KBM-7 (cell line): ENCODE data around the gene MYO1E.
"Not testable (repeated sequence)": the region's sequence is repeated elsewhere in the genome, so short reads cannot be mapped to it uniquely, and the experiment has no call there.

Source experiments
- DNase-seq: peaks from one replicate; pipeline ENCODE4 v3.0.0-alpha.2; 2015
- in situ Hi-C: fragments of 300-500 bp; cut with MboI; formaldehyde crosslinking; loops from 2 replicates; pipeline ENCODE4 v1.14.3; 2020; ENCODE audit warnings: low sequenced_read_pairs, low pct_unique_long_range_greater_than_20kb, mixed read lengths

MYO1E gene

GRCh38 chr15:59392299-59392698 lies 19.6 kb upstream of the MYO1E start:
- no peak for DNase-seq
- in situ Hi-C loops, result no loop called here

- DNase-seq, result no peak
- in situ Hi-C loops, result no loop called here
Measured at GRCh38 chr15:59388670-59389069, 16.0 kb upstream of the MYO1E start.

GRCh38 chr15:59387196-59387878 lies 14.7 kb upstream of the MYO1E start:
- not testable (repeated sequence) for DNase-seq

GRCh38 chr15:59385171-59385570 lies 12.5 kb upstream of the MYO1E start:
- DNase-seq, result no peak
- in situ Hi-C loops, result no loop called here

More at GRCh38 chr15:59387196-59387878, 14.7 kb upstream of the MYO1E start:
- in situ Hi-C loops, result not testable (repeated sequence)

- in situ Hi-C loops, result no loop called here
- no peak for DNase-seq
Measured at GRCh38 chr15:59384507-59384906, 11.8 kb upstream of the MYO1E start.

GRCh38 chr15:59380902-59381610 lies 8.4 kb upstream of the MYO1E start:
- no peak for DNase-seq
- in situ Hi-C loops, result no loop called here

GRCh38 chr15:59379531-59379930 lies 6.9 kb upstream of the MYO1E start:
- in situ Hi-C loops, result no loop called here
- DNase-seq, result no peak

- in situ Hi-C loops, result no loop called here
- no peak for DNase-seq
Measured at GRCh38 chr15:59378855-59379254, 6.2 kb upstream of the MYO1E start.

- no peak for DNase-seq
- in situ Hi-C loops, result no loop called here
Measured at GRCh38 chr15:59377924-59378323, 5.3 kb upstream of the MYO1E start.

GRCh38 chr15:59376733-59377132 lies 4.1 kb upstream of the MYO1E start:
- in situ Hi-C loops, result no loop called here
- DNase-seq, result no peak

GRCh38 chr15:59373215-59373614 lies 544 bp upstream of the MYO1E start:
- no peak for DNase-seq
- in situ Hi-C loops, result no loop called here

GRCh38 chr15:59371458-59372351 lies 966 bp downstream of the MYO1E start:
- in situ Hi-C loops, result no loop called here
- no peak for DNase-seq

- DNase-seq, result no peak
- in situ Hi-C loops, result no loop called here
Measured at GRCh38 chr15:59369597-59369996, 3.1 kb downstream of the MYO1E start.

- DNase-seq, result no peak
- in situ Hi-C loops, result no loop called here
Measured at GRCh38 chr15:59367022-59367451, 5.6 kb downstream of the MYO1E start.

- no peak for DNase-seq
- in situ Hi-C loops, result no loop called here
Measured at GRCh38 chr15:59366333-59367021, 6.2 kb downstream of the MYO1E start.

GRCh38 chr15:59364248-59364647 lies 8.4 kb downstream of the MYO1E start:
- in situ Hi-C loops, result no loop called here
- no peak for DNase-seq

GRCh38 chr15:59362331-59362730 lies 10.3 kb downstream of the MYO1E start:
- in situ Hi-C loops, result no loop called here
- DNase-seq, result no peak

GRCh38 chr15:59360896-59361295 lies 11.8 kb downstream of the MYO1E start:
- DNase-seq, result no peak
- in situ Hi-C loops, result no loop called here

- DNase-seq, result no peak
- in situ Hi-C loops, result no loop called here
Measured at GRCh38 chr15:59360305-59360704, 12.4 kb downstream of the MYO1E start.
